BLaER1 treated with 17β-estradiol and CSF1 and Interleukin-3, amounts not matched to agents 10 nM and 100 nM (cell line): ENCODE results near the gene CLHC1.
"Not testable (repeated sequence)": the region's sequence is repeated elsewhere in the genome, so short reads cannot be mapped to it uniquely, and the experiment has no call there.

Source experiments
- H3K27ac ChIP-seq, 11 experiments: shearing (Covaris generic); formaldehyde crosslinking; 2 replicates each; pipeline ENCODE4 v1.8.1; 2022
- H3K27me3 ChIP-seq, 11 experiments: shearing (Covaris generic); formaldehyde crosslinking; 2 replicates each; pipeline ENCODE4 v1.8.1; 2022
- H3K36me3 ChIP-seq, 11 experiments: shearing (Covaris generic); formaldehyde crosslinking; 2 replicates each; pipeline ENCODE4 v1.8.1; 2022
- H3K4me1 ChIP-seq, 10 experiments: shearing (Covaris generic); formaldehyde crosslinking; 2 replicates each; pipeline ENCODE4 v1.8.1; 2022
- H3K4me2 ChIP-seq, 11 experiments: shearing (Covaris generic); formaldehyde crosslinking; 2 replicates each; pipeline ENCODE4 v1.8.1; 2022
- H3K4me3 ChIP-seq, 10 experiments: shearing (Covaris generic); formaldehyde crosslinking; 2 replicates each; pipeline ENCODE4 v1.8.1; 2022
- H3K9ac ChIP-seq, 11 experiments: shearing (Covaris generic); formaldehyde crosslinking; 2 replicates each; pipeline ENCODE4 v1.8.1; 2022
- H3K9me3 ChIP-seq, 11 experiments: shearing (Covaris generic); formaldehyde crosslinking; replicated peaks in 1 of 11; 2 replicates each; pipeline ENCODE4 v1.8.1; 2022
- H4K20me1 ChIP-seq, 11 experiments: shearing (Covaris generic); formaldehyde crosslinking; 2 replicates each; pipeline ENCODE4 v1.8.1; 2022
- Cebpa-rat ChIP-seq, 11 experiments: shearing (Covaris generic); IDR thresholded peaks; 2 replicates each; pipeline ENCODE4 v1.8.1; 2022

CLHC1 gene

GRCh38 chr2:55268288-55268906 is 36.3 kb upstream of the CLHC1 start:
- peak overlapping the region; percentile 72 to 88 (median 83) for H3K27ac ChIP-seq

GRCh38 chr2:55259586-55259985 is 27.5 kb upstream of the CLHC1 start:
- H3K4me3 ChIP-seq, H3K4me1 ChIP-seq, H3K9ac ChIP-seq, H3K4me2 ChIP-seq, H4K20me1 ChIP-seq, H3K9me3 ChIP-seq, H3K27ac ChIP-seq, H3K27me3 ChIP-seq: not testable (repeated sequence)
- peaks cover 66 to 93% (median 89%) of the 10 kb centered on the region in 11 experiments for H3K36me3 ChIP-seq

More at GRCh38 chr2:55268288-55268906, 36.3 kb upstream of the CLHC1 start:
- Histone ChIP-seq H3K4me2 (peak overlapping the region; percentile 78 to 97 (median 90)), H3K9me3 (no peaks in the 10 kb centered on the region), H4K20me1 (no peaks in the 10 kb centered on the region), H3K4me1 (peaks cover 17 to 23% (median 20%) of the 10 kb centered on the region in 10 experiments), H3K9ac (peak overlapping the region; percentile 82 to 88 (median 85)), H3K36me3 (peaks cover 11 to 40% (median 37%) of the 10 kb centered on the region in 11 experiments), H3K4me3 (peak overlapping the region; percentile 61 to 79 (median 74)), H3K27me3 (no peaks in the 10 kb centered on the region)
- TF ChIP-seq Cebpa-rat (IDR thresholded peaks at IDR 0.05) = no peak

GRCh38 chr2:55252832-55253231 is 20.7 kb upstream of the CLHC1 start:
- no peak overlapping the region for H3K9ac ChIP-seq
- no peaks in the 10 kb centered on the region for H3K27me3 ChIP-seq
- TF ChIP-seq Cebpa-rat (IDR thresholded peaks at IDR 0.05) = no peak
- H3K4me3 ChIP-seq = no peak overlapping the region
- H3K9me3 ChIP-seq = no peaks in the 10 kb centered on the region
- H3K36me3 ChIP-seq = peaks cover 58 to 93% (median 84%) of the 10 kb centered on the region in 11 experiments
- no peak overlapping the region for H3K4me2 ChIP-seq
- H3K4me1 ChIP-seq = no peaks in the 10 kb centered on the region
- no peak overlapping the region for H3K27ac ChIP-seq
- 0 out of 22 replicates have a peak, but pooled peaks cover 0 to 3% (median 0%) of the 10 kb centered on the region in 11 experiments for H4K20me1 ChIP-seq

- no peak overlapping the region for H3K9ac ChIP-seq
These were observed 14.9 kb upstream of the CLHC1 start for GRCh38 chr2:55247025-55247424.

GRCh38 chr2:55245411-55245810 is 13.3 kb upstream of the CLHC1 start:
- Histone ChIP-seq H3K27ac (no peak overlapping the region), H3K9me3 (no peaks in the 10 kb centered on the region), H3K9ac (no peak overlapping the region), H3K4me1 (peaks cover 0 to 13% (median 8%) of the 10 kb centered on the region in 10 experiments; a peak in 12 of 20 replicates), H3K4me3 (no peak overlapping the region), H4K20me1 (no peaks in the 10 kb centered on the region), H3K4me2 (no peak overlapping the region), H3K27me3 (no peaks in the 10 kb centered on the region), H3K36me3 (peaks cover 45 to 100% (median 80%) of the 10 kb centered on the region in 11 experiments)
- TF ChIP-seq Cebpa-rat (IDR thresholded peaks at IDR 0.05) = no peak

More at GRCh38 chr2:55247025-55247424, 14.9 kb upstream of the CLHC1 start:
- no peak for TF ChIP-seq Cebpa-rat (IDR thresholded peaks at IDR 0.05)
- H3K4me2 ChIP-seq = no peak overlapping the region
- peaks cover 46 to 100% (median 85%) of the 10 kb centered on the region in 11 experiments for H3K36me3 ChIP-seq
- H3K27me3 ChIP-seq = no peaks in the 10 kb centered on the region
- H3K9me3 ChIP-seq = no peaks in the 10 kb centered on the region
- H3K4me3 ChIP-seq = no peak overlapping the region
- H3K27ac ChIP-seq = no peak overlapping the region
- peaks cover 0 to 2% (median under 1%) of the 10 kb centered on the region in 10 experiments; a peak in 6 of 20 replicates for H3K4me1 ChIP-seq
- H4K20me1 ChIP-seq = no peaks in the 10 kb centered on the region

- Histone ChIP-seq H3K4me2 (no peak overlapping the region), H3K4me3 (no peak overlapping the region), H4K20me1 (peaks cover 0 to 9% (median 0%) of the 10 kb centered on the region in 11 experiments; a peak in 4 of 22 replicates), H3K9me3 (no peaks in the 10 kb centered on the region), H3K27me3 (no peaks in the 10 kb centered on the region), H3K27ac (no peak overlapping the region), H3K9ac (no peak overlapping the region), H3K4me1 (peaks cover 0 to 14% (median 9%) of the 10 kb centered on the region in 10 experiments; a peak in 12 of 20 replicates), H3K36me3 (peaks cover 39 to 100% (median 80%) of the 10 kb centered on the region in 11 experiments)
- TF ChIP-seq Cebpa-rat (IDR thresholded peaks at IDR 0.05) = no peak
These were observed 10.5 kb upstream of the CLHC1 start for GRCh38 chr2:55242617-55243016.

- not testable (repeated sequence) for H3K27ac ChIP-seq, H3K9ac ChIP-seq, H3K9me3 ChIP-seq, H3K4me3 ChIP-seq, H3K27me3 ChIP-seq
- peaks cover 0 to 15% (median 3%) of the 10 kb centered on the region in 11 experiments; a peak in 9 of 22 replicates for H4K20me1 ChIP-seq
- H3K36me3 ChIP-seq = peaks cover 41 to 100% (median 79%) of the 10 kb centered on the region in 11 experiments
- H3K4me1 ChIP-seq = peaks cover 0 to 14% (median 9%) of the 10 kb centered on the region in 10 experiments; a peak in 12 of 20 replicates
- peak overlapping the region in 6 of 11 experiments; percentile 10 to 33 (median 26); a peak in 7 of 22 replicates for H3K4me2 ChIP-seq
These were observed 9.5 kb upstream of the CLHC1 start for GRCh38 chr2:55241582-55241981.

GRCh38 chr2:55239656-55240222 is 7.6 kb upstream of the CLHC1 start:
- Histone ChIP-seq H3K9ac (no peak overlapping the region), H4K20me1 (peaks cover 15 to 33% (median 21%) of the 10 kb centered on the region in 11 experiments; a peak in 21 of 22 replicates), H3K36me3 (peaks cover 57 to 100% (median 81%) of the 10 kb centered on the region in 11 experiments), H3K4me1 (peaks cover 8 to 23% (median 16%) of the 10 kb centered on the region in 10 experiments), H3K27ac (no peak overlapping the region), H3K4me2 (0 out of 22 replicates have a peak overlapping the region, but pooled peaks of 1 of the 11 experiments have one; percentile 7), H3K27me3 (no peaks in the 10 kb centered on the region), H3K4me3 (no peak overlapping the region), H3K9me3 (no peaks in the 10 kb centered on the region)
- no peak for TF ChIP-seq Cebpa-rat (IDR thresholded peaks at IDR 0.05)

GRCh38 chr2:55236992-55237543 is 5.0 kb upstream of the CLHC1 start:
- Histone ChIP-seq H3K4me1 (peaks cover 23 to 38% (median 30%) of the 10 kb centered on the region in 10 experiments), H3K9me3 (no peaks in the 10 kb centered on the region), H3K4me3 (no peak overlapping the region), H4K20me1 (peaks cover 26 to 50% (median 37%) of the 10 kb centered on the region in 11 experiments; a peak in 21 of 22 replicates), H3K4me2 (no peak overlapping the region), H3K9ac (no peak overlapping the region), H3K27ac (no peak overlapping the region), H3K36me3 (peaks cover 62 to 90% (median 81%) of the 10 kb centered on the region in 11 experiments), H3K27me3 (no peaks in the 10 kb centered on the region)
- no peak for TF ChIP-seq Cebpa-rat (IDR thresholded peaks at IDR 0.05)
